CD8-positive, alpha-beta memory T cell (primary cell): Measurements from ENCODE around the gene SLC2A6. TPM values are rescaled to one million over a fixed set of nuclear protein-coding genes. Genes with fewer than 3 reads are reported as not detected.
A peak's percentile ranks its signal among the peaks of the same experiment; 100 is the strongest.

Experiments
- CTCF ChIA-PET: fragments of 350-600 bp; sonication (Branson Sonifier 250); formaldehyde crosslinking; loops from one replicate; lab custom pipeline; 2021; ENCODE audit warnings: antibody characterized with exemption; lab: Charles Lee
- POLR2A ChIA-PET: fragments of 350-600 bp; sonication (Branson Sonifier 250); formaldehyde crosslinking; loops from one replicate; lab custom pipeline; 2021; ENCODE audit warnings: antibody characterized with exemption; lab: Charles Lee
- DNase-seq, 5 donors: peaks; one replicate each; pipeline versions ENCODE4 v3.0.0 to v3.0.0-alpha.2; 2020 to 2022; ENCODE audit warnings: mixed read lengths in 1 of 5
- H3K27ac ChIP-seq: one replicate; pipeline ENCODE4 v1.7.0; 2013; ENCODE audit warnings: low read depth, mild to moderate bottlenecking, low read length, moderate library complexity
- H3K27me3 ChIP-seq: 2 replicates; pipeline ENCODE4 v1.7.0; 2013; ENCODE audit warnings: low read length, mild to moderate bottlenecking; ENCODE audit not compliant: insufficient read depth, poor library complexity, severe bottlenecking
- H3K36me3 ChIP-seq: 2 replicates; pipeline ENCODE4 v1.7.0; 2013; ENCODE audit warnings: mild to moderate bottlenecking, low read length, moderate library complexity; ENCODE audit not compliant: insufficient read depth
- H3K4me1 ChIP-seq: 2 replicates; pipeline ENCODE4 v1.7.0; 2013; ENCODE audit warnings: mild to moderate bottlenecking, low read length, moderate library complexity; ENCODE audit not compliant: insufficient read depth
- H3K4me3 ChIP-seq: 2 replicates; pipeline ENCODE4 v1.7.0; 2013; ENCODE audit warnings: mild to moderate bottlenecking, low read length
- H3K9me3 ChIP-seq: 2 replicates; pipeline ENCODE4 v1.7.0; 2013; ENCODE audit warnings: mild to moderate bottlenecking, low read length
- H3K27ac Mint-ChIP-seq, 8 donors: one replicate each; pipeline ENCODE4 v1.8.0; 2020 to 2021; ENCODE audit warnings: mixed read lengths in 8 of 8, mild to moderate bottlenecking in 6 of 8, inconsistent platforms in 3 of 8, moderate library complexity in 3 of 8
- H3K27me3 Mint-ChIP-seq, 2 donors: one replicate each; pipeline ENCODE4 v1.8.0; 2020 to 2021; ENCODE audit warnings: mixed read lengths in 2 of 2, mild to moderate bottlenecking in 1 of 2, moderate library complexity in 1 of 2
- H3K36me3 Mint-ChIP-seq, 3 donors: one replicate each; pipeline ENCODE4 v1.8.0; 2020 to 2021; ENCODE audit warnings: mixed read lengths in 3 of 3, inconsistent platforms in 1 of 3, mild to moderate bottlenecking in 1 of 3
- H3K4me1 Mint-ChIP-seq, 3 donors: one replicate each; pipeline ENCODE4 v1.8.0; 2020 to 2021; ENCODE audit warnings: mixed read lengths in 3 of 3, inconsistent platforms in 1 of 3, mild to moderate bottlenecking in 1 of 3
- H3K4me3 Mint-ChIP-seq, 7 donors: one replicate each; pipeline ENCODE4 v1.8.0; 2020 to 2021; ENCODE audit warnings: mixed read lengths in 7 of 7, mild to moderate bottlenecking in 6 of 7, moderate library complexity in 4 of 7, inconsistent platforms in 2 of 7
- H3K9me3 Mint-ChIP-seq, 5 donors: one replicate each; pipeline ENCODE4 v1.8.0; 2020 to 2022; ENCODE audit warnings: mixed read lengths in 5 of 5, mild to moderate bottlenecking in 3 of 5, moderate library complexity in 2 of 5, inconsistent platforms in 1 of 5
- polyA plus RNA-seq: library from polyadenylated mRNA; unstranded; fragments of 300-500 nt; fragmentation: Illumina TruSeq; gene quantifications from one replicate; pipeline ENCODE4 v1.2.3, GENCODE V29; 2021
- total RNA-seq, 2 experiments: library from RNA; stranded (reverse); gene quantifications; one replicate each; pipeline ENCODE4 v1.2.3, GENCODE V29; 2021

SLC2A6 gene
- total and polyA plus RNA-seq, 3 experiments from 2014 or later: 4.0 to 16.3 (median 15.5) TPM

- Mint-ChIP-seq H3K27me3 (peaks cover 4 to 8% of the 10 kb centered on the region in 2 donors), H3K9me3 (no peaks in the 10 kb centered on the region), H3K4me1 (peaks cover 0 to 7% (median 1%) of the 10 kb centered on the region in 3 donors), H3K36me3 (no peaks in the 10 kb centered on the region), H3K4me3 (no peak overlapping the region), H3K27ac (no peak overlapping the region)
- ChIA-PET CTCF (no interaction called here), POLR2A (no interaction called here)
- Histone ChIP-seq H3K27me3 (no peaks in the 10 kb centered on the region), H3K4me1 (no peaks in the 10 kb centered on the region), H3K9me3 (no peaks in the 10 kb centered on the region), H3K27ac (no peak overlapping the region), H3K4me3 (no peak overlapping the region), H3K36me3 (no peaks in the 10 kb centered on the region)
- no peak for DNase-seq
Observed at GRCh38 chr9:133433351-133433843, 45.5 kb downstream of the SLC2A6 start.

- Mint-ChIP-seq H3K4me1 (peaks cover 4 to 13% (median 5%) of the 10 kb centered on the region in 3 donors), H3K27ac (peak overlapping the region in 1 of 8 donors; percentile 29), H3K27me3 (peaks cover 20 to 32% of the 10 kb centered on the region in 2 donors), H3K9me3 (no peaks in the 10 kb centered on the region), H3K36me3 (no peaks in the 10 kb centered on the region), H3K4me3 (peak overlapping the region in 4 of 7 donors; percentile 4 to 46 (median 38))
- Histone ChIP-seq H3K9me3 (no peaks in the 10 kb centered on the region), H3K4me1 (no peaks in the 10 kb centered on the region), H3K27ac (no peak overlapping the region), H3K27me3 (peaks cover 15% of the 10 kb centered on the region), H3K36me3 (no peaks in the 10 kb centered on the region), H3K4me3 (no peak overlapping the region)
- POLR2A ChIA-PET: no interaction called here
- CTCF ChIA-PET: no interaction called here
- no peak for DNase-seq
Observed at GRCh38 chr9:133430244-133430643, 48.7 kb downstream of the SLC2A6 start.

DNA sequence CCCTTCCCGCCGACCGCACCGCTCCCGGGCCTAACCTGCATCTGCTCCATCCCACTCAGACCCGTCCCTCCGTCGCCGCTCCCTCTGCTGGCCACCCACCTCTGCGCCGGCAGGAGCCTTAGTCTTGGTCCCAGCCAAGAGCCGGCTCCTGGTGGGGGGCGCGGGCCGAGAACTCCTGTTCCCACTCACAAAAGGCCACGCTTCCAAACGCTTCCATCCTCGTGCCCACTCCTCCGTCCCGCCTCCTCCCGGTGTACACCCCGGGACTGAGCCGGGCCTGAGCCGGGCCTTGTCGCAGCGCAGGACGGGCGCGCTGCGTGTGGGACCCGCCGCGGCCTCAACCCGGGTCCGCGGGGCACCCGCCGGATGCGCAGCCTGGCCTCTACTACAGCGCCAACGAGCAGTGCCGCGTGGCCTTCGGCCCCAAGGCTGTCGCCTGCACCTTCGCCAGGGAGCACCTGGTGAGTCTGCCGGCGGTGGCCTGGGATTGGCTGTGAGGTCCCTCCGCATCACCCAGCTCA, 49.2 kb downstream of the SLC2A6 start:
- H3K27me3 ChIP-seq: peaks cover 15% of the 10 kb centered on the region
- Mint-ChIP-seq H3K36me3 (no peaks in the 10 kb centered on the region), H3K27ac (no peak overlapping the region), H3K9me3 (no peaks in the 10 kb centered on the region), H3K27me3 (peaks cover 20 to 35% of the 10 kb centered on the region in 2 donors), H3K4me3 (peak overlapping the region in 3 of 7 donors; percentile 49 to 56 (median 52)), H3K4me1 (peaks cover 4 to 13% (median 5%) of the 10 kb centered on the region in 3 donors)
- POLR2A ChIA-PET: no interaction called here
- H3K27ac ChIP-seq: no peak overlapping the region
- H3K36me3 ChIP-seq: no peaks in the 10 kb centered on the region
- H3K4me1 ChIP-seq: no peaks in the 10 kb centered on the region
- H3K4me3 ChIP-seq: no peak overlapping the region
- no peak for DNase-seq
- H3K9me3 ChIP-seq: no peaks in the 10 kb centered on the region
- CTCF ChIA-PET: no interaction called here

GRCh38 chr9:133429214-133429613, 49.7 kb downstream of the SLC2A6 start:
- peaks cover 20 to 37% of the 10 kb centered on the region in 2 donors for H3K27me3 Mint-ChIP-seq
- H3K27ac ChIP-seq: no peak overlapping the region
- ChIA-PET POLR2A (no interaction called here), CTCF (no interaction called here)
- peaks cover 15% of the 10 kb centered on the region for H3K27me3 ChIP-seq
- H3K4me1 Mint-ChIP-seq: peaks cover 4 to 13% (median 5%) of the 10 kb centered on the region in 3 donors
- no peaks in the 10 kb centered on the region for H3K9me3 ChIP-seq
- H3K4me1 ChIP-seq: no peaks in the 10 kb centered on the region
- H3K4me3 Mint-ChIP-seq: peak overlapping the region in 2 of 7 donors; percentile 49 to 56
- H3K9me3 Mint-ChIP-seq: no peaks in the 10 kb centered on the region
- H3K36me3 Mint-ChIP-seq: no peaks in the 10 kb centered on the region
- no peak for DNase-seq
- no peak overlapping the region for H3K4me3 ChIP-seq
- no peak overlapping the region for H3K27ac Mint-ChIP-seq
- no peaks in the 10 kb centered on the region for H3K36me3 ChIP-seq

GRCh38 chr9:133428617-133429101, 50.2 kb downstream of the SLC2A6 start:
- no peaks in the 10 kb centered on the region for H3K9me3 ChIP-seq
- peaks cover 15% of the 10 kb centered on the region for H3K27me3 ChIP-seq
- Mint-ChIP-seq H3K36me3 (no peaks in the 10 kb centered on the region), H3K4me1 (peaks cover 4 to 13% (median 5%) of the 10 kb centered on the region in 3 donors), H3K27ac (no peak overlapping the region), H3K9me3 (no peaks in the 10 kb centered on the region), H3K27me3 (peaks cover 20 to 37% of the 10 kb centered on the region in 2 donors), H3K4me3 (no peak overlapping the region)
- CTCF ChIA-PET: no interaction called here
- no peaks in the 10 kb centered on the region for H3K4me1 ChIP-seq
- no peak overlapping the region for H3K27ac ChIP-seq
- H3K4me3 ChIP-seq: no peak overlapping the region
- DNase-seq: no peak
- POLR2A ChIA-PET: no interaction called here
- no peaks in the 10 kb centered on the region for H3K36me3 ChIP-seq

DNA sequence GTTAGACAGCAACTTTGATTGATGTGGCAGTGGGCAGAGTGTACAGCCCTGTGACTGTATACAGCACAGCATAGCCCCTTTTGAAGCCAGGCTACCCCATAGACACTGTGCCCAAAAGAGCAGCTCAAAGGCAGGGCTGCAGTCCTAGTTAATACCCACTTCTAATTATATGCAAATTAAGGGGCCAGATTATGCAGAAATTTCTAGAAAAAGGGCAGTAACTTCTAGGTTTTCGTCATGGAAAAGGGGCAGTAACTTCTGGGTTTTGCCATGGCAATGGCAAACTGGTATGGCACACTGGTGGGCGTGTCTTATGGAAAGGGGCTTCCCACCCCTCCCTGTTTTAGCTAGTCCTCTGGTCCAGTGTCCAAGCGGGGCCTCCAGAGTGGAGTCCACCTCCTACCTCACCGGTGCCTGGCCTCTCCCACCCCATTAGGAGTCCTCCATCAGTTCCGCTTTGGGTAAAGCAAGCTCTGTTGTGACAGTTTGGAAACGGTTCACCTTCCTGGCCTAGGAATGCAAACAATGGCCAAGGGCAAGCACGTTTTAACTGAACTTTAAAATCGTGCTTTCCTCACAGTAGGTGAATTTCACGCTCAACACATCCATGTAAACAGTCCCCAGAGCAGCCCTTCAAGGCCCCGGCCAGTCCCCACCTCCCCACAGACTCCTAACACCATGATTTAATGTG, 51.1 kb downstream of the SLC2A6 start:
- ChIA-PET POLR2A (no interaction called here), CTCF (no interaction called here)
- Histone ChIP-seq H3K36me3 (no peaks in the 10 kb centered on the region), H3K4me1 (no peaks in the 10 kb centered on the region), H3K27me3 (peaks cover 15% of the 10 kb centered on the region), H3K9me3 (no peaks in the 10 kb centered on the region), H3K4me3 (no peak overlapping the region), H3K27ac (no peak overlapping the region)
- Mint-ChIP-seq H3K36me3 (no peaks in the 10 kb centered on the region), H3K4me3 (peak overlapping the region in 6 of 7 donors; percentile 8 to 69 (median 61)), H3K27ac (peak overlapping the region in 1 of 8 donors; percentile 17), H3K9me3 (no peaks in the 10 kb centered on the region), H3K4me1 (peaks cover 4 to 13% (median 5%) of the 10 kb centered on the region in 3 donors), H3K27me3 (peaks cover 20 to 36% of the 10 kb centered on the region in 2 donors)
- no peak for DNase-seq

GRCh38 chr9:133426011-133426410, 52.9 kb downstream of the SLC2A6 start:
- H3K27me3 ChIP-seq: peaks cover 15% of the 10 kb centered on the region
- H3K4me1 ChIP-seq: no peaks in the 10 kb centered on the region
- Mint-ChIP-seq H3K27me3 (peaks cover 20 to 33% of the 10 kb centered on the region in 2 donors), H3K27ac (no peak overlapping the region), H3K36me3 (no peaks in the 10 kb centered on the region), H3K4me3 (no peak overlapping the region), H3K9me3 (no peaks in the 10 kb centered on the region), H3K4me1 (peaks cover 11 to 22% (median 13%) of the 10 kb centered on the region in 3 donors)
- ChIA-PET POLR2A (no interaction called here), CTCF (no interaction called here)
- DNase-seq: no peak
- H3K27ac ChIP-seq: no peak overlapping the region
- H3K36me3 ChIP-seq: no peaks in the 10 kb centered on the region
- H3K4me3 ChIP-seq: no peak overlapping the region
- H3K9me3 ChIP-seq: no peaks in the 10 kb centered on the region

- Mint-ChIP-seq H3K9me3 (no peaks in the 10 kb centered on the region), H3K36me3 (no peaks in the 10 kb centered on the region), H3K4me3 (peak overlapping the region in 1 of 7 donors; percentile 8), H3K27me3 (peaks cover 17 to 30% of the 10 kb centered on the region in 2 donors), H3K27ac (no peak overlapping the region), H3K4me1 (peaks cover 11 to 27% (median 20%) of the 10 kb centered on the region in 3 donors)
- no peaks in the 10 kb centered on the region for H3K36me3 ChIP-seq
- ChIA-PET POLR2A (no interaction called here), CTCF (no interaction called here)
- H3K4me1 ChIP-seq: no peaks in the 10 kb centered on the region
- DNase-seq: no peak
- H3K4me3 ChIP-seq: no peak overlapping the region
- no peak overlapping the region for H3K27ac ChIP-seq
- H3K27me3 ChIP-seq: peaks cover 15% of the 10 kb centered on the region
- no peaks in the 10 kb centered on the region for H3K9me3 ChIP-seq
Observed at GRCh38 chr9:133425049-133425632, 53.8 kb downstream of the SLC2A6 start.
